ENCODE results near the gene ZXDC. TPM values are rescaled to one million over a fixed set of nuclear protein-coding genes. Genes with fewer than 3 reads are reported as not detected.

Gene ZXDC
- total and polyA plus RNA-seq, 2 donors (not counting 1 experiment from before 2014, with no cell fraction given) = 38.9 to 70.9 TPM

GRCh38 chr3:126450744-126451143, 24.9 kb downstream of the ZXDC start:
- ATAC-seq (ENCODE audit: low read depth) (no peak), DNase-seq (no peak)
- H3K4me3 Mint-ChIP-seq = no peak overlapping the region
- Histone ChIP-seq H3K36me3 (replicated peaks in 1 of 2; ENCODE audit: control extremely low read depth in 1 of 2, control insufficient read depth in 1 of 2, extremely low read depth in 1 of 2, insufficient read depth in 2 of 2, low read length in 1 of 2) (peaks cover 1 to 62% of the 10 kb centered on the region in 2 experiments), H3K9ac (ENCODE audit: low read length) (no peak overlapping the region), H3K27ac (ENCODE audit: low read length in 2 of 2) (no peak overlapping the region), H3K4me1 (ENCODE audit: control insufficient read depth in 2 of 2, insufficient read depth in 2 of 2, low read length in 2 of 2) (no peaks in the 10 kb centered on the region), H3K79me2 (ENCODE audit: control insufficient read depth, insufficient read depth, low read length) (peaks cover 11% of the 10 kb centered on the region), H3K27me3 (replicated peaks in 1 of 4; ENCODE audit: control extremely low read depth in 1 of 4, control insufficient read depth in 3 of 4, insufficient read depth in 4 of 4, low read length in 3 of 4) (no peaks in the 10 kb centered on the region), H2AFZ (ENCODE audit: insufficient read depth, low read depth, low read length, poor library complexity, severe bottlenecking) (no peak overlapping the region), H3K4me2 (replicated peaks; ENCODE audit: low read depth, low read length, poor library complexity, severe bottlenecking) (no peak overlapping the region), H3K9me3 (ENCODE audit: control extremely low read depth in 1 of 3, control insufficient read depth in 2 of 3, insufficient read depth in 1 of 3, low read length in 2 of 3) (no peaks in the 10 kb centered on the region), H4K20me1 (ENCODE audit: control insufficient read depth, insufficient read depth, low read length, poor library complexity, severe bottlenecking) (peaks cover 54% of the 10 kb centered on the region), H3K4me3 (ENCODE audit: control extremely low read depth in 1 of 5, extremely low read depth in 1 of 5, insufficient read depth in 1 of 5, low read depth in 2 of 5, low read length in 4 of 5) (no peak overlapping the region)
- H3K27me3 Mint-ChIP-seq = no peaks in the 10 kb centered on the region
- no peaks in the 10 kb centered on the region for H3K9me3 Mint-ChIP-seq (ENCODE audit: insufficient read depth)
- WGBS (ENCODE audit: insufficient coverage) = 100% methylated on average over 3 of the region's 3 CpGs
- H3K4me1 Mint-ChIP-seq = no peaks in the 10 kb centered on the region
- TF ChIP-seq EZH2 (IDR thresholded peaks at IDR 0.05; ENCODE audit: borderline replicate concordance, insufficient read depth, low read depth, low read length, poor library complexity, severe bottlenecking) = no peak
- no peak for TF ChIP-seq CTCF (IDR thresholded peaks at IDR 0.05)
- CTCF ChIA-PET = no interaction called here
- intact Hi-C loops (cut with micrococcal nuclease) = no loop called here
- no peak overlapping the region for H3K27ac Mint-ChIP-seq
- POLR2A ChIA-PET = no interaction called here

GRCh38 chr3:126450219-126450618, 25.5 kb downstream of the ZXDC start:
- ChIA-PET CTCF (no interaction called here), POLR2A (no interaction called here)
- H3K4me1 Mint-ChIP-seq = no peaks in the 10 kb centered on the region
- TF ChIP-seq EZH2 (IDR thresholded peaks at IDR 0.05; ENCODE audit: borderline replicate concordance, insufficient read depth, low read depth, low read length, poor library complexity, severe bottlenecking) (no peak), CTCF (IDR thresholded peaks at IDR 0.05) (no peak)
- H3K36me3 ChIP-seq (replicated peaks in 1 of 2; ENCODE audit: control extremely low read depth in 1 of 2, control insufficient read depth in 1 of 2, extremely low read depth in 1 of 2, insufficient read depth in 2 of 2, low read length in 1 of 2) = peaks cover 1 to 58% of the 10 kb centered on the region in 2 experiments
- no peak overlapping the region for H2AFZ ChIP-seq (ENCODE audit: insufficient read depth, low read depth, low read length, poor library complexity, severe bottlenecking)
- no peaks in the 10 kb centered on the region for H3K4me1 ChIP-seq (ENCODE audit: control insufficient read depth in 2 of 2, insufficient read depth in 2 of 2, low read length in 2 of 2)
- no peak overlapping the region for H3K27ac ChIP-seq (ENCODE audit: low read length in 2 of 2)
- H3K9me3 Mint-ChIP-seq (ENCODE audit: insufficient read depth) = no peaks in the 10 kb centered on the region
- H4K20me1 ChIP-seq (ENCODE audit: control insufficient read depth, insufficient read depth, low read length, poor library complexity, severe bottlenecking) = peaks cover 48% of the 10 kb centered on the region
- no peak overlapping the region for H3K27ac Mint-ChIP-seq
- no peak for DNase-seq
- no peak overlapping the region for H3K4me3 Mint-ChIP-seq
- H3K9me3 ChIP-seq (ENCODE audit: control extremely low read depth in 1 of 3, control insufficient read depth in 2 of 3, insufficient read depth in 1 of 3, low read length in 2 of 3) = no peaks in the 10 kb centered on the region
- H3K9ac ChIP-seq (ENCODE audit: low read length) = no peak overlapping the region
- peaks cover 10% of the 10 kb centered on the region for H3K79me2 ChIP-seq (ENCODE audit: control insufficient read depth, insufficient read depth, low read length)
- no peaks in the 10 kb centered on the region for H3K27me3 Mint-ChIP-seq
- no peaks in the 10 kb centered on the region for H3K27me3 ChIP-seq (replicated peaks in 1 of 4; ENCODE audit: control extremely low read depth in 1 of 4, control insufficient read depth in 3 of 4, insufficient read depth in 4 of 4, low read length in 3 of 4)
- no peak overlapping the region for H3K4me3 ChIP-seq (ENCODE audit: control extremely low read depth in 1 of 5, extremely low read depth in 1 of 5, insufficient read depth in 1 of 5, low read depth in 2 of 5, low read length in 4 of 5)
- intact Hi-C loops (cut with micrococcal nuclease) = no loop called here
- no peak overlapping the region for H3K4me2 ChIP-seq (replicated peaks; ENCODE audit: low read depth, low read length, poor library complexity, severe bottlenecking)
- ATAC-seq (ENCODE audit: low read depth) = no peak
- WGBS (ENCODE audit: insufficient coverage) = 84% methylated on average over 7 of the region's 9 CpGs
